ENCODE data around the gene C3orf62.
"Not testable (repeated sequence)": the region's sequence is repeated elsewhere in the genome, so short reads cannot be mapped to it uniquely, and the experiment has no call there.

Gene C3orf62

GRCh38 chr3:49266410-49267095 lies 10.5 kb downstream of the C3orf62 start:
- DNase-seq: no peak

DNA sequence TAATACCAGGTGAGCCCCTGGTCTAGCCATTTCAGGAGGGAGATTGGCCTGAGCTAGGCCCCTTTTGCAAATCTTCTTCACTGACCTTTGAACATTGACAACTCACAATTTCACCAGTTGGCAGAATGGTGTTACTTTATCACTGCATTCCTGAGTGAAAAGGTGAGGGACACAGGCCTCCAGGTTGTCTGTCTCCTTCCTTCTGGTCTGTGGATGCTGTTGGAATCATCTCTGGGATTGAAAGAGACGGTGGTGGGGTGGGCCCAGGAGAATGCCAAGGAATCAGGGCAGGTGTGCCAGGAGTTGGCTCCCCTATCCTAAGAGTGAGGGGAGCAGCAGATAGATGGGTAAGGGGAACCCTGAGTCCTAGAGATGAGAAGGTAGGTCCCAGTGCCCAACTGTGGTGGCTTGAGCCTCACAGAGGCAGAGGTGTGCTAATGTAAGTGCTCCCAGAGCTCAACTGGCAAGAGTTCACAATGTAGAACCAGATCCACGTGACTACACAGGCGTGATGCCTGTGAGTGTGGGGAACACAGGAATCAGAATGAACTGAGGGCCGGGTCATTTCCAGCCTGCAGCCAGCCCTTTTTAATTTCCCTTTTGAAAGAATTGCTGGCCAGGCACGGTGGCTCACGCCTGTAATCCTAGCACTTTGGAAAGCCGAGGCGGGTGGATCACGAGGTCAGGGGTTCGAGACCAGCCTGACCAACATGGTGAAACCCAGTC lies 11.2 kb downstream of the C3orf62 start:
- no peak for DNase-seq

GRCh38 chr3:49263159-49263889 lies 13.7 kb downstream of the C3orf62 start:
- no peak for DNase-seq

GRCh38 chr3:49260806-49261324 lies 16.2 kb downstream of the C3orf62 start:
- no peak for DNase-seq

DNA sequence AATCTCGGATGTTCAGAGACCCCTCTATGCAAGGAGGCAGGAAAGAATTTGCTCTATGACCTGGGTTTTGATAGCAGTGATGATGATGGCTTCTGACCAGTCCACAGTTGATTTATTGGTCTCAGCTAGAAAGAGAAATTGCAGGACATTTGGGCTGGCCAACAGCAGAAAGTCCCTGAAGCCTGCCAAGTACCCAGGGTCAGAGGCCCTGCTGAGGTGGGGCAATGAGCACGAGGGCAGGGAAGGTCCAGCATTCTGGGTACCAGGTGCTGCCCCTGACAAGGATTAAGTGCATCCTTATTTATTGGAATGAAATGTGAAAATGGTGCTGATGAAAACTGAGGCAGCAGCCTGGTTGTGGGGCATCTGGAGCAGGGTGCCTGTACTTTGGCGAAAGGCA lies 19.8 kb downstream of the C3orf62 start:
- DNase-seq: no peak

DNA sequence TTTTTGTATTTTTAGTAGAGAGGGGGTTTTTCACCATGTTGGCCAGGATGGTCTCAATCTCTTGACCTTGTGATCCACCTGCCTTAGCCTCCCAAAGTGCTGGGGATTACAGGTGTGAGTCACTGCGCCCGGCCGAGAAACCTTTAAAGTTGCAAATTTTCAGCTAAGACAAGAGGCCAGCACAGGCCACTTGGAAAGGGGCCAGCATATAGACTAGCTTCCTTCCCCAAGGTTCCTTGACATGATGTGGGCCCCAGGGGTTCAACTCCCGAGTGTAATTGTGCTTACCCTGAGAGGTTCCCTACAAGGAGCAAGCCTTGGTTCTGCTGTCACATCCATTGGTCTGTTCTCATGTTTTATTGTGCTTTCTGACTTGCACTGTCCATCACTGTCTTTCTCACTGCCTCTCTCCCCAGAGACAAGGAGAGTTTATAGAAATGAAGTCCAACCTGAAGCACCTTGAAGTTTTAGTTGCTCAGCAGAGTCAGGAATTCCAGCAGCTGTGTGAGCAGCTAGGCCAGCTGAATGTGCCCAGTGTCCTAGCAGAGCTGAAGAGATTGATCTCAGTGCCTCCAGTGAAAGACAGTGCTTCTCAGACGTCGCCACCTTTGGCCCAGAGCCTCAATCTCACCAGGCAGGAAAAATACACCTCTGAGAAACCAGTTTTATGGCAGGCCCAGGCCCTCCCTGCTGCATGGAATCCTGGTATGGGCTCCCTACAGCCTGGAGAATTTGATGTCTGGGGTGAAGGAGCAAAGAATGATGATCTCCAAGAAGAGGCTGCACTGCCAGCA lies 21.1 kb downstream of the C3orf62 start:
- DNase-seq: no peak

- no peak for DNase-seq
Measured at GRCh38 chr3:49255112-49255511, 21.9 kb downstream of the C3orf62 start.

- DNase-seq: no peak
Measured at GRCh38 chr3:49253512-49253911, 23.5 kb downstream of the C3orf62 start.

- no peak for DNase-seq
Measured at GRCh38 chr3:49248840-49249227, 28.2 kb downstream of the C3orf62 start.

- no peak for DNase-seq
Measured at GRCh38 chr3:49244581-49245205, 32.3 kb downstream of the C3orf62 start.

GRCh38 chr3:49240091-49240490 lies 36.9 kb downstream of the C3orf62 start:
- DNase-seq: not testable (repeated sequence)

DNA sequence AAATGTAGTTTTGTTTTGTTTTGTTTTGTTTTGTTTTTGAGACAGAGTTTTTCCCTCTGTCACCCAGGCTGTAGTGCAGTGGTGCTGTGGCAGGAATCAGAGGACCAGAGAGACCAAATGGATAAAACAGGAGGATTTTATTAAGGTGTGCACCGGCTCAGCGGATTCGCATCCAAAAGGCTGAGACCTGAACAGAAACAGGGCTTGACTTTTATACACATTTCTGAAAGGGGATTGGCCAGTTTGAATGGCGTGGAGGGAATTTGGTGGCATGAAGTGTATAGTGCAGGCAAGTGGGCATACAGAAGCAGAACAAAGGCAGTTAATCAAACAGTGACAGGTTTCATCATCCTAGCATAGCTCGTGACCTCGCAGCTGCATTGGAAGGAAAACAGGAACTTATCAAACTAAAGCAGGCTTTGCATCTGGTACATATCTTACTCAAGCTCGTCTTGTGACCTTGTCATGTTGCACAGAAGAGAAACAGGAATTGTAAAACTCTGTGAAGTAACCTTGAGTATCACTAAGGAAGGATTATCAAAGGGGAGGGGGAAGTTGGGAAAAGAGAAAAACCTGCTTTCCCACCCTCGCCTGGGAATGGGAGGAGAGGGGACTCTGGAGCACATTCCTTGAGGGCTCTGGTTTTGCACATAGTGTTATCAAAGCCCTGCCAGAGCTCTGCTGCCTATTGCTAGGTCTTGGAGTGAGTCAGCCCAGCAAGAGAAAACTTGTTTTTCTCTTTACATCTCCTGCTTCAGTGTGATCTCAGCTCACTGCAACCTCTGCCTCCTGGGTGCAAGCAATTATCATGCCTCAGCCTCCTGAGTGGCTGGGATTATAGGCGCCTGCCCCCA lies 38.5 kb downstream of the C3orf62 start:
- no peak for DNase-seq

DNA sequence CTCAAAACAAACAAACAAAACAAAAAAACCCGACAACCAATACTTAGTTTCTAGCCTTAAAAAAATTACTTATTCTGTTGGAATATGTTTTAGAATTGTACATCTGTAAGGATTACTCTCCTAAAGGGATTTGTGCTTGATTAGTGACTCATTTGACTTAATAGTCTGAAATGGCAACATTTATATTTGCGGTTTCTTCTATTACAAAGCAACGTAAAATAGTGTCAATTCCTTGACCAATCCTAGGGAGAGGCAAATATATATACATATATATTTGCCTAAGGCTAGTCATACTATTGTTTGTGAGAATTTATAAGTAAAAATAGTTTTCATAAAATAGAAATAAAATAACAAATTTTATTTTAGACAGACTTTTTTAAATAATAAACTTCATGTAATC lies 39.7 kb downstream of the C3orf62 start:
- DNase-seq: no peak

DNA sequence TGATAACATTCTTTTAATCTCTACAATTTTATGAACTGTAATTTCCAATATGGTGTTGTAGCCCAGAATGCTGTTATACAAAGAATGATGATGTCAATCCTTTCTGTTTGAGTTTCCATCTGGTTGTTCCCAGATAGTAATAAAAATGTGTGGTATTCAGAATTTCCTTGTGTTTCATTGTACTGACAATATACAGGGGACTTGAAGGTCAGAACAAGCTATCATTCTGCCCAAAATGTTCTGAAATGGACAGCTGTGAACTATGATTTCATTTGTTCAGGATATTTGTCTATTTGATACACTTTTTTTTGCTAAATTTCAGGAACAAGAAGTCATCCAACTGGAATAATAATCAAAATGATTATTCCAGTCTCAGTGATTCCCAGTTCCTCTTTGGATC lies 40.8 kb downstream of the C3orf62 start:
- no peak for DNase-seq

DNA sequence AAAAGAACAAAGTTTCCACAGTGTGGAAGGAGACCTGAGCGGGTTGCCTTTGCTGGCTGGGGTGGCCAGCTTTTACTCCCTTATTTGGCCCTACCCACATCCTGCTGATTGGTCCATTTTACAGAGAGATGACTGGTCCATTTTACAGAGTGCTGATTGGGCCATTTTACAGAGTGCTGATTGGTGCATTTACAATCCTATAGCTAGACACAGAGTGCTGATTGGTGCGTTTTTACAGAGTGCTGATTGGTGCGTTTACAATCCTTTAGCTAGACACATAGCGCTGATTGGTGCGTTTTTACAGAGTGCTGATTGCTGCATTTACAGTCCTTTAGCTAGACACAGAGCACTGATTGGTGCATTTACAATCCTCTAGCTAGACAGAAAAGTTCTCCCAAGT lies 48.2 kb downstream of the C3orf62 start:
- not testable (repeated sequence) for DNase-seq

DNA sequence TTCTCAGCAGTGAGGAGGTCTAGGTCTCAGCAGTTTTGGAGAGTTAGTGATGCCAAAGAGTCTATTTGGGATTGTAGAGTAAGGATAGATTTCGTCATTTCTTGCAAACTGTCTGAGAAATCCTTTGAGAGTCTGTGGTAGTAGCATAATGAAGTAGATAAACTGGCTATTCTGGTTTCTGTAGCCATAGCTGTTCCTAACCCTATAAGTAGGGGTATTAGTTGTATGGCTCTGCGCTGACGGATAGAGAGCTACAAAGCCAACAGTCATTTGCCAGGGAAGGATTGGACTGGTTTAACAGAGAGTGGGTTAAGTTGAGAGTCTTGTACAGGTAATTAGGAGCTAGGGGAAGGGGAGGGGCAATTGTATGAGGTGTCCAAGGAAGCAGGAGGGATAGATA lies 55.0 kb downstream of the C3orf62 start:
- DNase-seq: no peak

DNA sequence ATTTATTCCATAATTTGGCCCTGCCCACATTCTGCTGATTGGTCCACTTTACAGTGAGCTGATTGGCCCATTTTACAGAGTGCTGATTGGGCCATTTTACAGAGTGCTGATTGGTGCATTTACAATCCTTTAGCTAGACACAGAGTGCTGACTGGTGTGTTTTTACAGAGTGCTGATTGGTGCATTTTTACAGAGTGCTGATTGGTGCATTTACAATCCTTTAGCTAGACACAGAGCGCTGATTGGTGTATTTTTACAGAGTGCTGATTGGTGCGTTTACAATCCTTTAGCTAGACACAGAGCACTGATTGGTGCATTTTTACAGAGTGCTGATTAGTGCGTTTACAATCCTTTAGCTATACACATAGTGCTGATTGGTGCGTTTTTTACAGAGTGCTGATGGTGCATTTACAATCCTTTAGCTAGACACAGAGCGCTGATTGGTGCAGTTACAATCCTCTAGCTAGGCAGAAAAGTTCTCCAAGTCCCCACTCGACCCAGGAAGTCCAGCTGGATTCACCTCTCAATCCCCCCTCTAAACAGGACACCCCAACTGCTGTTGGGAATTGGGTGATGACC lies 56.0 kb downstream of the C3orf62 start:
- DNase-seq: not testable (repeated sequence)

DNA sequence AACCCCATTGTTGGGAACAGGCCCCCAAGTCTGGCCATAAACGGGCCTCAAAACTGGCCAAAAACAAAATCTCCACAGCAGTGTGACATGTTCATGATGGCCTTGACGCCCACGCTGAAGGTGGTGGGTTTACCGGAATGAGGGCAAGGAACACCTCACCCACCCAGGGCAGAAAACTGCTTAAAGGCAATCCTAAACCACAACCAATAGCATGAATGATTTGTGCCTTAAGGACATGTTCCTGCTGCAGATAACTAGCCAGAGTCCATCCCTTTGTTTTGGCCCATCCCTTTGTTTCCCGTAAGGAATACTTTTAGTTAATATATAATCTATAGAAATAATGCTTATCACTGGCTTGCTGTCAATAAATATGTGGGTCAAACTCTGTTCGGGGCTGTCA lies 57.9 kb downstream of the C3orf62 start:
- no peak for DNase-seq
